GM21717 (cell line): ENCODE data around the gene NDUFB2.
A peak's percentile ranks its signal among the peaks of the same experiment; 100 is the strongest.
"Not testable (repeated sequence)": the region's sequence is repeated elsewhere in the genome, so short reads cannot be mapped to it uniquely, and the experiment has no call there.

ENCODE experiments used
- ATAC-seq: cut with Tn5 transposase; IDR thresholded peaks from one replicate; pipeline ENCODE4 v1.9.1; 2021; ENCODE audit warnings: mild to moderate bottlenecking, moderate library complexity; ENCODE audit not compliant: unreplicated experiment

The NDUFB2 gene

GRCh38 chr7:140672382-140673062, 24.0 kb upstream of the NDUFB2 start, which contains the start of gene ADCK2:
Gene ADCK2 (plus strand): TSS chr7:140672945. CDS start chr7:140673331, 386 bp downstream.
- ATAC-seq, result peak; percentile 49

GRCh38 chr7:140673063-140673773, 23.3 kb upstream of the NDUFB2 start:
- ATAC-seq, result peak; percentile 33

GRCh38 chr7:140673774-140674155, 22.7 kb upstream of the NDUFB2 start:
- ATAC-seq, result no peak

GRCh38 chr7:140674356-140674800, 22.1 kb upstream of the NDUFB2 start:
- peak; percentile 39 for ATAC-seq

- ATAC-seq, result no peak
Measured at GRCh38 chr7:140674899-140675701, 21.4 kb upstream of the NDUFB2 start.

- no peak for ATAC-seq
Measured at GRCh38 chr7:140675726-140676125, 20.8 kb upstream of the NDUFB2 start.

- ATAC-seq, result peak; percentile 52
Measured at GRCh38 chr7:140676306-140676705, 20.2 kb upstream of the NDUFB2 start.

- not testable (repeated sequence) for ATAC-seq
Measured at GRCh38 chr7:140676956-140677355, 19.6 kb upstream of the NDUFB2 start.

- no peak for ATAC-seq
Measured at GRCh38 chr7:140677496-140677895, 19.0 kb upstream of the NDUFB2 start.

GRCh38 chr7:140678081-140678815, 18.3 kb upstream of the NDUFB2 start:
- ATAC-seq, result no peak

- ATAC-seq, result no peak
Measured at GRCh38 chr7:140678816-140679130, 17.7 kb upstream of the NDUFB2 start.

- no peak for ATAC-seq
Measured at GRCh38 chr7:140679186-140679585, 17.3 kb upstream of the NDUFB2 start.

- no peak for ATAC-seq
Measured at GRCh38 chr7:140680886-140681285, 15.6 kb upstream of the NDUFB2 start.

- no peak for ATAC-seq
Measured at GRCh38 chr7:140681766-140682165, 14.7 kb upstream of the NDUFB2 start.

GRCh38 chr7:140683657-140684056, 12.9 kb upstream of the NDUFB2 start:
- no peak for ATAC-seq

GRCh38 chr7:140684066-140684950, 12.2 kb upstream of the NDUFB2 start:
- ATAC-seq, result no peak

- no peak for ATAC-seq
Measured at GRCh38 chr7:140685407-140686087, 11.0 kb upstream of the NDUFB2 start.

- ATAC-seq, result no peak
Measured at GRCh38 chr7:140686921-140687320, 9.6 kb upstream of the NDUFB2 start.

GRCh38 chr7:140688341-140688740, 8.2 kb upstream of the NDUFB2 start:
- no peak for ATAC-seq
